HG03175 (cell line): ENCODE measurements around the gene SMC4.

ENCODE experiments used
- ATAC-seq: cut with Tn5 transposase; IDR thresholded peaks from one replicate; pipeline ENCODE4 v1.9.1; 2021; ENCODE audit warnings: mild to moderate bottlenecking, moderate library complexity; ENCODE audit not compliant: unreplicated experiment

Gene SMC4

GRCh38 chr3:160394009-160394392 lies 5.4 kb upstream of the SMC4 start:
- no peak for ATAC-seq

DNA sequence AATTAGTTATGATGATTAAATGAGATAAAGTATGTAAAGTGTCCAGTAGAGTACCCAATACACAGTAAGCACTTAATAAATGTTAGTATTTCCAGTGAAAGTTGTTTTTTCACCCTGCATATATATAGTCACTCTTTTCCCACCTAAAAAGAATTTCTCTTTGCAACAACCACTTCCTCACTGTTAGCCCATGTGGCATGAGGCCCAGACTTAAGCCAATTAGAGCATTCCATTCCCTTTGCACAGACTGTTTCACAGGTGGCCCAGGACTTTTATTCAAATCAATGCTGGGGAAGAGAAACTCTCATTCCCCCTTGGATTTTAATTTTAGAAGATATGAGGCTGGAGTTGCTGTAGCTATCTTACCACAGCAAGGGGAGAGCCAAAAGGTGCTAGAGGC lies 4.2 kb upstream of the SMC4 start:
- ATAC-seq, result no peak

DNA sequence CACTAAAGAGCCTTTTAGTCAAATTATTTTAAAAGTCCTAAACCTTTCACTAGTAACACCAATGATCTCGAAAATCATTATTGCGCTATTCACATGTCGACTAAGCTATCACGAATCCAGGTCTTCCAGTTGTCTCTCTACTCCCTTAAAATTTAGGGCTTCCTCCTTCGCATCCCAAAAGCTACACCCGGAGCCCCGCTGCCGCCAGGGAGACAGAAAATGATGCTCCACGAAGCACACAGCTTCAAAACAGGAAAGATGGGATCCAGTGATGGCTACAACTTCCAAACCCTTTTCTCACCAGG lies 678 bp upstream of the SMC4 start:
- peak; percentile 8 for ATAC-seq

DNA sequence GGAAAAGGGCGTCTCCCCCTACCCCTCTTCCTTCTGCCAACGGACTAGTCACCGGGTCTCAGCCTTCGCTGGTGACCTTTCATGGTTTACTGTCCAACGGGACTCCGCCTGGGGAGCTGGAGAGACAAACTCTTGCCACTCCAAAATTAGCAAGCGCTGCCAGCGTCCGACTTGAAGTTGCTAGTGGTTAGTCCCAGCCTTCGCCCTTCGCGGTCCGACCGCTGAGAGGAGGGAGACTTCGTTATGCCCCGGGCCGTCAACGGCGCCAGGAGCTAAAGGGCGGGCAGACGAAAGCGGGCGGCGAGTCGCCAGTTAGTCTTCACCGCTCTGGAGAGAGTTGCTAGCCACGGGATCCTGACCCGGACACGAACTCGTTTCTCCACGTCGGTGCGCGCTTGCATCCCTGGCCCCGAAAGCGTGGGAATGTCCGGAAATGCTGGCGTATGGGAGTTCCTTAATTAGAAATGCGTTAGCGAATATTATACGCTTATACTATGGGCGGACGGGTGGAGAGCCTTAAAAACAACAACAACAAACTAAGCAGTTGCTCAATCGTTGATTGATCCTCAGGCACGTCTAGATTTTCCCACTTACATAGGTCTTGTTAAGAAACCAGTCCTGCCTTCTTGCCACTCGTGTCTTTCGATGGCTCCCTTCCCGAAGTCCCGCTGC lies 716 bp downstream of the SMC4 start:
- peak; percentile 10 for ATAC-seq

DNA sequence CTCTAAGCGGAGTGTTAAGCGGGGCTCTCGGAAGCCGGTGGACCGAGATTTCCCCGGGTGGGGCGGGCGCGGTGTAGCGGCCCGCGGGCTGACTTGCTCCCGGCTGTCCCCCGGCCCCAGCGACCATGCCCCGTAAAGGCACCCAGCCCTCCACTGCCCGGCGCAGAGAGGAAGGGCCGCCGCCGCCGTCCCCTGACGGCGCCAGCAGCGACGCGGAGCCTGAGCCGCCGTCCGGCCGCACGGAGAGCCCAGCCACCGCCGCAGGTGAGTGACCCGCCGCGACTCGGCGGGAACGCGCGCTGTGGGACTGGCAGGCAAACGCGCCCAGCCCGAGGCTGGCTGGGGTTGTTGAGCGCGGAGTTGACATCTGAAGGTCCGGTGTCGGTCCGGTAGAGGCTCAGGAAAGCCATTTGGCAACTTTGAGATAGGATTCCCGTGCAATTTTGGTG lies 1.3 kb downstream of the SMC4 start:
- peak; percentile 19 for ATAC-seq

DNA sequence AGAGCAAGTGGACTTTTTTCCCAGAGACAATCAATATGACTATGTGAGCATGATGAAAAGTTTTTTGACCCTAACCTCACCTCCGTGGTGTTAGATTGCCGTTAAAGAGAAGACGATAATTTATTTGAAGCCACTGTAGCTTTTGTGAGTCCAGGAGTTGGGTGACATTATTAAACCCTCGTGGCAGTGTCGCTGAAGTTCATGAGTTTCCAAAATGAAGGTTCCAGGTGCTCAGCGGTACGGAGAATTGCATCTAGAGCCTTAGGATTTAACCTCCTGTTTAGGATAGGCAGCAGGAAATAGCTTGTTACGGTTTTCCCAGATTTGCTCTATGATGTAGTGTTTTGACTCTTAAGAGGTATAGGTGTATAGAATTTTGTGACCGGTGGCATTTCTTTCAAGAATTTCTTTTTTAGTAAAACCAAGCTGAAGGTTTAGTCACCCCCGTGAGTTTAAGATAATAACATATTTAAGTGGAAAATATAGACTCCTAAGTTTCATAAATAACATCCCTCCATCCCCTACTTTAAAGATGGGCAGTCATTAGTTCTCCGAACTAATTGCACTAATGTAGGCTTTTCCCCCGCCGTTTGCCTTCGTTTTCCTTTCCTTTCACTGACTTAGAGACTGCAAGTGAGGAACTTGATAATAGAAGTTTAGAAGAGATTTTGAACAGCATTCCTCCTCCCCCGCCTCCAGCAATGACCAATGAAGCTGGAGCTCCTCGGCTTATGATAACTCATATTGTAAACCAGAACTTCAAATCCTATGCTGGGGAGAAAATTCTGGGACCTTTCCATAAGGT lies 2.0 kb downstream of the SMC4 start:
- ATAC-seq, result no peak

DNA sequence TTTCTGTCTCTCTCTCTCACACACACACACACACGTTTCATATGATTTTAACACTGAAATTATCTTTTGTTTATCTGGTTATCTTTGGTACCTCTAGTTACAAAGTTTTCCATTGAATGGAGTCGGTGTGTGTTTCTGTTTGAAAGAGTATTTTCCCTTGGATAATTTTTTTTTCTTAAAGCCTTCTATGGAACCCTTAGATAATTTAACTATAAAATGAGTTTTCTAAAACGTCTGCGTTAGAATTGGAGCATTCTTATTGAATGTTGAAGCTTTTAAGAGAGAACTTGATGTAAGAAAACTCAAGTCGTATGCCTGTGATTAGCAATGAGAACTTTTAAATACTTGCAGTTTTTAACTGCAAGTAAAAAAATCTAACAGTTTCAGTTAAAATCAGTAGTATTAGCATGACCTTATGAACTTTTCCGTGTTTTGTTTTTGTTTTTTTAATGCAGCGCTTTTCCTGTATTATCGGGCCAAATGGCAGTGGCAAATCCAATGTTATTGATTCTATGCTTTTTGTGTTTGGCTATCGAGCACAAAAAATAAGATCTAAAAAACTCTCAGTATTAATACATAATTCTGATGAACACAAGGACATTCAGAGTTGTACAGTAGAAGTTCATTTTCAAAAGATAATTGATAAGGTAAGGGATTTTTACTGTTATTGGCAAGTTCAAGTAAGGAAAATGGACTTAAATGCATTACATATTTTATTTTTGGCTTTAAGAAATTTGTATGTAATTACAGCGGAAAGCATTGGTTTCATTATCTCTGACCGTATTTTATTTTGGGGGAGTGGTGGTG lies 3.0 kb downstream of the SMC4 start:
- no peak for ATAC-seq

- ATAC-seq, result no peak
Observed at GRCh38 chr3:160403028-160403545, 3.6 kb downstream of the SMC4 start.

GRCh38 chr3:160403796-160404470 lies 4.5 kb downstream of the SMC4 start:
- ATAC-seq, result no peak

DNA sequence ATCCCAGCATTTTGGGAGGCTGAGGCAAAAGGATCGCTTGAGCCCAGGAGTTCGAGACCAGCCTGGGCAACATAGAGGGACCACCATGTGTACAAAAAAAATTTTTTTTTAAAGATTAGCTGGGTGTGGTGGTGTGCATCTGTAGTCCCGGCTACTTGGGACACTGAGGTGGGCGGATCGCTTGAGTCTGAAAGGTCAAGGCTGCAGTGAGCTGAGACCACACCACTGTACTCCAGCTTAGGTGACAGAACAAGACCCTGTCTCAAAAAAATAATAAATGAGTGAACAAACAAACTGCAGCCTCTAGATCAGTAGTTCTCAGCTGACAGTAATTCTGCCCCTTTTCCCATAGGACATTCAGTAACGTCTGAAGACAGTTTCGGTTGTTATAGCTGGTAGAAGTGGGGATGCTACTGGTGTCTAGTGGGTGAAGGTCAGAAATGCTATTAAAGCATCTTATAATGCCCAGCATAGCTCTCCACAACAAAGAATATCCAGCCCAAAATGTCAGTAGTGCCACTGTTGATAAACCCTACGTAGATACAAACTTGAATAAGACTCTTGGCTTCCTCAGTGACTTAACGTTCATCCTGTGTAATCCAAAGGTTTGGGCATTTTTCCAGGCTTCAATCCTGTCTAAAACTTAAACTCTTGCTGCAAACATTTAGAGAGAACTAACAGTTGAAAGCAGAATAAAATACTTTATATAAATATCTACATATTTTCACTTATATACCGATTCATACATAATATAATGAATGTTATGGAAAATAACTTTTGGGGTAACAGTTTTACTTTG lies 10.6 kb downstream of the SMC4 start:
- no peak for ATAC-seq

GRCh38 chr3:160412477-160412876 lies 13.0 kb downstream of the SMC4 start:
- ATAC-seq, result no peak

- no peak for ATAC-seq
Observed at GRCh38 chr3:160413613-160414248, 14.3 kb downstream of the SMC4 start.

DNA sequence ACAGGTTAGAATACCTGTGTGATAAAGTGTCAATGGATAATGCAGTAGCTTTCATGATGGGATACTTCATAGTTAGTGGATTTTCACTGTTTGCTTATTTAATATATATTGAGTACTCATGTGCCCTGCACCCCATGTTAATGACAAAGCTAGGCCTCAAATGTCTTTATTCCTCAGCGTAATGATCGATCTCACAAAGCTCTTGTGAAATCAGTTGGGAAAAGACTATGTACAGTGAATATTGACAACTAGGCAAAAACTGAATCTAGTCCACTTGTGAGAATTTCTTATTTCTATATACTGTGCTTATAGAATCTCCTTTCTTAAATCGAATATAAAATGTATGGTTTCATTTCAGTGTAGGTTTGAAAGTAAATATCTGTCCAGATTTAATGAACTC lies 17.9 kb downstream of the SMC4 start:
- no peak for ATAC-seq

DNA sequence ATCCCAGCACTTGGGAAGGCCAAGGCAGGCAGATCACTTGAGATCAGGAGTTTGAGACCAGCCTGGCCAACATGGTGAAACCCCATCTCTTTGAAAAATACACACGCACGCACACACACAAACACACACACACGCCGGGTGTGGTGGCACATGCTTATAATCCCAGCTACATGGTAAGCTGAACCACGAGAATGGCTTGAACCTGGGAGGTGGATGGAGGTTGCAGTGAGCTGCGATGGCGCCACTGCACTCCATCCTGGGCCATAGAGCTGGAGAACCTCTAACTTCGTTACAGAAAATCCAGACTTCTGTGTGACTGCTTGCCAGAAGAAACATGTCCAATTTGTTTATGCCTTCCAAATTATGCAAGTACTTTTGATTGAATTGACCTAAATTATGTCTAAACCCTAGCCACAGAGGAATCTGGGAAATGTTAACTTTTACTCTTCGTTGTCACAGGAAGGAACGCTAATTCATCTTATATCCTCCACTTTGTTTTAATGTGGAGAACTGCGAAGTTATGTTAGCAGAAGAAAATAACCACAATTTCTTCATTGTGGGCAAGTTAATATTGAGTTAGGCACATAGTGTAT lies 28.5 kb downstream of the SMC4 start:
- ATAC-seq, result no peak

DNA sequence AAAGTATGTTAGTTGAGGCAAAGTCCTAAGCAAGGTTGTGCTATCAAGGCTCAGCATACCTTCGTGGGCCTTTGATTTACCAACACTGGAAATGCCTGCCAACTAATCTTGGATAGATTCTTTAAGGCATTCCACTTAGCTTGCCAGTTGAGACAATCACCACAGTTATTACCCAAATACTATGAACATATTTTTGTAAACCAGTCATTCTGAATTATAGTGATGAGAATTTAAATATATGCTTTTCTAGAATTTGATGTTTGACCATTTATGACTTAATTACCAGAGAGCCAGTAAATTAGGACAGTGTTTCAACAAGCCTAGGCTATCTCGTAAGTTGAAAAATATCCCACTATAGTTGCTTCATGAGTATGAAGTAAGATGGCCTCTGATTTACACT lies 34.6 kb downstream of the SMC4 start:
- no peak for ATAC-seq

GRCh38 chr3:160435095-160435494 lies 35.6 kb downstream of the SMC4 start:
- no peak for ATAC-seq

DNA sequence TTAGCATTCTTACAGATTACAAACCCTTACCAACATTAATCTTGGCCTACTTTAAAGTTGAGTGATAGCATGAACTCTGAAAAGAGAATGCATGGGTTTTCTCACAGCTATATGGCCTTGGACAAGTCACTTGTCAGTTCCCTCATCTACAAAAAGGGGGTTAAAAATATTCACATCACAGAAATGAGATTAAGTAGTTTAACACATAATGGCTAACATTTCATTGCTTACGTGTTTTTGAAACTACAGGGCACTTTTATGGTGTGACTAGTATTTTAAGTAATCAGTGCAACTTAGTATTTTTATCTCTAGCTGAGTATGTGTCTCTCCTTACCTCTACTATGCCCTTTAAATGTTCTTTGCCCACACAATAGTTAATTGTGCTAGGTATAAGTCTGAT lies 36.3 kb downstream of the SMC4 start:
- no peak for ATAC-seq

- ATAC-seq, result no peak
Observed at GRCh38 chr3:160437083-160437455, 37.6 kb downstream of the SMC4 start.

DNA sequence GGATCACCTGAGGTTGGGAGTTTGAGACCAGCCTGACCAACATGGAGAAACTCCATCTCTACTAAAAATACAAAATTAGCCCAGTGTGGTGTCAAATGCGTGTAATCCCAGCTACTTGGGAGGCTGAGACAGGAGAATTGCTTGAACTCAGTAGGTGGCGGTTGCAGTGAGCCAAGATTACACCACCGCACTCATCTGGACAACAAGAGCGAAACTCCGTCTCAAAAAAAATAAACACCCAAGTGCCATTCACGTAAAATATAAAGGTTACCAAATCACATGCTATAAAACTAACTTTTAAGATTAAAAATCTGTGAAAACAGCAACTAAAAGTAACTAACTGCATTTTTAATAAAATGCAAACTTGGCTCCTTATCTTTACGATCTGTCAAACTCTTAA lies 41.2 kb downstream of the SMC4 start:
- ATAC-seq, result no peak
